HCT116 (cell line): ENCODE measurements around the gene FBXO48. TPM values are rescaled to one million over a fixed set of nuclear protein-coding genes. Genes with fewer than 3 reads are reported as not detected.

Experiments
- ATAC-seq: fragments of 200-7000 bp; cut with Tn5 transposase; 2 replicates; pipeline ENCODE4 v1.9.1; 2020; ENCODE audit warnings: mild to moderate bottlenecking, moderate library complexity
- BruUV-seq: library from RNA; stranded (reverse); fragments of 400-500 nt; replicated peaks from 2 replicates; lab custom pipeline; 2021; lab: Mats Ljungman, UMichigan
- CTCF ChIA-PET: fragments of 300-600 bp; sonication (Branson Sonifier 250); formaldehyde crosslinking; loops from one replicate; lab custom pipeline; 2021; ENCODE audit warnings: antibody characterized with exemption; lab: Charles Lee
- POLR2A ChIA-PET: fragments of 300-600, 350-600 bp; sonication (Branson Sonifier 250); formaldehyde crosslinking; loops from one replicate; lab custom pipeline; 2021; ENCODE audit warnings: antibody characterized with exemption; lab: Charles Lee
- RAD21 ChIA-PET, 2 experiments: fragments of 300-600 bp; sonication (Branson Sonifier 250); formaldehyde crosslinking; loops; one replicate each; lab custom pipeline; 2023; ENCODE audit warnings: low total read pairs in 2 of 2; ENCODE audit not compliant: uncharacterized antibody in 2 of 2, unreplicated experiment in 2 of 2, low non-redundant PET in 1 of 2; lab: Charles Lee
- DNase-seq: peaks from one replicate; pipeline ENCODE4 v3.0.0-alpha.2; 2010; ENCODE audit warnings: low read depth, low spot score
- H2AFZ ChIP-seq: fragments of 200-600 bp; shearing (Covaris generic), sonication (generic); 2 replicates; pipeline ENCODE4 v1.6.1; 2017; ENCODE audit warnings: low read depth, mixed run types, mixed read lengths, antibody characterized with exemption, low read length; ENCODE audit not compliant: poor library complexity, severe bottlenecking
- H3K27ac ChIP-seq: 2 replicates; pipeline ENCODE4 v1.5.1; 2012; ENCODE audit warnings: low read depth, low read length
- H3K27me3 ChIP-seq: fragments of 200-600 bp; sonication (generic); 2 replicates; pipeline ENCODE4 v1.6.1; 2016; ENCODE audit warnings: mixed run types, low read length, mixed read lengths; ENCODE audit not compliant: insufficient read depth
- H3K36me3 ChIP-seq, 2 experiments: fragments of 200-500 bp in 1 of 2; fragments of 200-600 bp in 1 of 2; sonication (Bioruptor generic) in 1 of 2; sonication (generic) in 1 of 2; 2 replicates each; pipeline versions ENCODE4 v1.5.1 to v1.6.1; 2014 to 2016; ENCODE audit warnings: low read length in 2 of 2, inconsistent platforms in 1 of 2, mixed read lengths in 1 of 2, mixed run types in 1 of 2; ENCODE audit not compliant: insufficient read depth in 2 of 2, control insufficient read depth in 1 of 2
- H3K4me1 ChIP-seq, 2 experiments: fragments of 200-600 bp in 1 of 2; sonication (generic) in 1 of 2; 2 replicates each; pipeline versions ENCODE4 v1.5.1 to v1.6.1; 2012 to 2017; ENCODE audit warnings: low read length in 2 of 2, inconsistent platforms in 1 of 2, mild to moderate bottlenecking in 1 of 2, mixed read lengths in 1 of 2, mixed run types in 1 of 2, moderate library complexity in 1 of 2; ENCODE audit not compliant: insufficient read depth in 2 of 2, control insufficient read depth in 1 of 2
- H3K4me2 ChIP-seq: fragments of 200-600 bp; sonication (generic); 2 replicates; pipeline ENCODE4 v1.6.1; 2017; ENCODE audit warnings: mixed run types, low read length, mixed read lengths
- H3K4me3 ChIP-seq, 2 experiments: fragments of 200-600 bp in 1 of 2; sonication (generic) in 1 of 2; replicated peaks in 1 of 2; 2 replicates each; pipeline ENCODE4 v1.5.1; 2011 to 2016; ENCODE audit warnings: low read length in 2 of 2, control low read depth in 1 of 2, low read depth in 1 of 2, mild to moderate bottlenecking in 1 of 2, mixed read lengths in 1 of 2, mixed run types in 1 of 2
- H3K79me2 ChIP-seq: fragments of 200-600 bp; sonication (generic); 2 replicates; pipeline ENCODE4 v1.6.1; 2017; ENCODE audit warnings: mild to moderate bottlenecking, mixed run types, low read length, moderate library complexity, mixed read lengths; ENCODE audit not compliant: insufficient read depth
- H3K9ac ChIP-seq: fragments of 200-600 bp; sonication (generic); 2 replicates; pipeline ENCODE4 v1.6.1; 2016; ENCODE audit warnings: low read length, mixed read lengths
- H3K9me2 ChIP-seq: fragments of 200-600 bp; sonication (generic), shearing (Covaris generic); 2 replicates; pipeline ENCODE4 v1.6.1; 2017; ENCODE audit warnings: mixed run types, mild to moderate bottlenecking, moderate library complexity; ENCODE audit not compliant: insufficient read depth
- H3K9me3 ChIP-seq, 2 experiments: fragments of 200-500 bp in 1 of 2; fragments of 200-600 bp in 1 of 2; sonication (Bioruptor generic) in 1 of 2; sonication (generic) in 1 of 2; 2 replicates each; pipeline ENCODE4 v1.6.1; 2014 to 2017; ENCODE audit warnings: low read length in 2 of 2, mixed read lengths in 2 of 2, inconsistent platforms in 1 of 2, low read depth in 1 of 2, mild to moderate bottlenecking in 1 of 2, mixed run types in 1 of 2, moderate library complexity in 1 of 2; ENCODE audit not compliant: control insufficient read depth in 1 of 2, insufficient read depth in 1 of 2
- H4K20me1 ChIP-seq: fragments of 200-600 bp; sonication (generic), shearing (Covaris generic); 2 replicates; pipeline ENCODE4 v1.6.1; 2017; ENCODE audit warnings: mixed run types, mild to moderate bottlenecking, moderate library complexity; ENCODE audit not compliant: insufficient read depth
- EGR1 ChIP-seq: IDR thresholded peaks from 2 replicates; pipeline ENCODE4 v1.6.1; 2012; ENCODE audit warnings: low read depth
- EZH2 ChIP-seq: fragments of 200-600 bp; sonication (generic); IDR thresholded peaks from 2 replicates; pipeline ENCODE4 v1.6.1; 2017; ENCODE audit warnings: antibody characterized with exemption, mixed run types
- EZH2phosphoT487 ChIP-seq: fragments of 200-600 bp; IDR thresholded peaks from 2 replicates; pipeline ENCODE4 v1.6.1; 2018; ENCODE audit warnings: antibody characterized with exemption, borderline replicate concordance
- JUND ChIP-seq: IDR thresholded peaks from 2 replicates; pipeline ENCODE4 v1.6.1; 2012
- RAD21 ChIP-seq: IDR thresholded peaks from 2 replicates; pipeline ENCODE4 v1.6.1; 2012; ENCODE audit warnings: low read depth, mild to moderate bottlenecking
- SIN3A ChIP-seq: IDR thresholded peaks from 2 replicates; pipeline ENCODE4 v1.6.1; 2012; ENCODE audit warnings: low read depth
- YY1 ChIP-seq: IDR thresholded peaks from 2 replicates; pipeline ENCODE4 v1.6.1; 2011; ENCODE audit warnings: low read length, low read depth, moderate library complexity, mild to moderate bottlenecking; ENCODE audit not compliant: insufficient replicate concordance; ENCODE audit errors: extremely low read depth
- ZFX ChIP-seq: fragments of 450-650 bp; IDR thresholded peaks from 2 replicates; pipeline ENCODE4 v1.6.1; 2017
- ZNF274 ChIP-seq: fragments of 200-500 bp; sonication (Bioruptor generic); IDR thresholded peaks from 2 replicates; pipeline ENCODE4 v1.6.1; 2014; ENCODE audit warnings: mild to moderate bottlenecking, low read depth, low read length, inconsistent platforms
- intact Hi-C: fragments of 100-400 bp; cut with micrococcal nuclease; formaldehyde crosslinking; loops from 2 replicates; pipeline ENCODE4 v1.10.0; 2022
- total RNA-seq: library from RNA; stranded (reverse); gene quantifications from one replicate; pipeline ENCODE4 v1.2.1, GENCODE V29; 2021; ENCODE audit not compliant: unreplicated experiment
- TF ChIP-seq, protein P1 (sequence below), 3 experiments: fragments of 200-600 bp in 1 of 3; sonication (generic) in 1 of 3; IDR thresholded peaks in 2 of 3; conservative IDR thresholded peaks in 1 of 3; 2 replicates each; pipeline ENCODE4 v1.5.1; 2012 to 2017; ENCODE audit warnings: low read depth in 2 of 3, low read length in 2 of 3, antibody characterized with exemption in 1 of 3, borderline replicate concordance in 1 of 3, control low read depth in 1 of 3, mild to moderate bottlenecking in 1 of 3, mixed read lengths in 1 of 3, mixed run types in 1 of 3, moderate library complexity in 1 of 3; ENCODE audit not compliant: insufficient read depth in 1 of 3
- TF ChIP-seq, protein P2 (sequence below): IDR thresholded peaks from 2 replicates; pipeline ENCODE4 v1.6.1; 2012

The FBXO48 gene
- total RNA-seq, 1 experiment from 2014 or later, result 0.91 TPM

DNA sequence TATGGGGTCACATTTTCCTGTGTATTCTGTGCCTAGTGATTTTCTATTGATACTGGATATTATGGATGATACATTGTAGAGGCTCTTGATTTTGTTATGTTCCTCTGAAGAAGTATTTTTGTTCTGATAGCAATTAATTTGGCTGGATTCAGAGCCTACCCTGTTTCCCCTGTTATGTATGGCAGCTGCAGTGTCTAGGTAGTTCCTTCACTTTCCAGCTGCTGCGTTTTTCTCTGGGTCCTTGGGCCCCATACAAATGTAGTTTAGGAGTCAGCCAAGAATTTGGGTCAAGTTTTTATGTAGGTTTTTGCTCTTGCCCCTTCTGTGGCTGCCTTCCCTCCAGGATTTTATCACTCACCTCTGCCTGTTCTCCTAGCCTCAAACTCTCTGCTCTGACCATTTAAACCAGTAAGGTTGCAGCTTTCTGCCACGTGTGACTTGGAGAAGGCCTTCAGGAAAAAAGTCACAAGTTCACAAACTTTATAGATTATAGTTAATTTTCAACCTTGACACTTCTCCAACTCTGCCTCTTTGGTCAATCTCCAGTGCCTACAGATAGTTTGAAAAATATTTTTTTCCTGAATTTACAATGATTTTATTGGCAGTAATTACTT, 47.3 kb upstream of the FBXO48 start:
- ATAC-seq, result no peak
- H2AFZ ChIP-seq, result no peak overlapping the region
- CTCF ChIA-PET, result no interaction called here

More for the DNA sequence above, 47.3 kb upstream of the FBXO48 start:
- intact Hi-C loops, result no loop called here
- Histone ChIP-seq H3K9ac (no peak overlapping the region), H3K27me3 (no peaks in the 10 kb centered on the region), H4K20me1 (no peaks in the 10 kb centered on the region), H3K9me3 (no peaks in the 10 kb centered on the region), H3K36me3 (no peaks in the 10 kb centered on the region; a peak in 1 of 4 replicates), H3K27ac (no peak overlapping the region), H3K4me1 (no peaks in the 10 kb centered on the region), H3K9me2 (no peaks in the 10 kb centered on the region), H3K4me3 (no peak overlapping the region), H3K79me2 (no peaks in the 10 kb centered on the region), H3K4me2 (no peak overlapping the region)
- TF ChIP-seq JUND (no peak), YY1 (no peak), EZH2 (no peak), ZNF274 (no peak), ZFX (no peak), RAD21 (no peak), EZH2phosphoT487 (no peak), EGR1 (no peak), SIN3A (no peak)
- TF ChIP-seq, protein P1, sequence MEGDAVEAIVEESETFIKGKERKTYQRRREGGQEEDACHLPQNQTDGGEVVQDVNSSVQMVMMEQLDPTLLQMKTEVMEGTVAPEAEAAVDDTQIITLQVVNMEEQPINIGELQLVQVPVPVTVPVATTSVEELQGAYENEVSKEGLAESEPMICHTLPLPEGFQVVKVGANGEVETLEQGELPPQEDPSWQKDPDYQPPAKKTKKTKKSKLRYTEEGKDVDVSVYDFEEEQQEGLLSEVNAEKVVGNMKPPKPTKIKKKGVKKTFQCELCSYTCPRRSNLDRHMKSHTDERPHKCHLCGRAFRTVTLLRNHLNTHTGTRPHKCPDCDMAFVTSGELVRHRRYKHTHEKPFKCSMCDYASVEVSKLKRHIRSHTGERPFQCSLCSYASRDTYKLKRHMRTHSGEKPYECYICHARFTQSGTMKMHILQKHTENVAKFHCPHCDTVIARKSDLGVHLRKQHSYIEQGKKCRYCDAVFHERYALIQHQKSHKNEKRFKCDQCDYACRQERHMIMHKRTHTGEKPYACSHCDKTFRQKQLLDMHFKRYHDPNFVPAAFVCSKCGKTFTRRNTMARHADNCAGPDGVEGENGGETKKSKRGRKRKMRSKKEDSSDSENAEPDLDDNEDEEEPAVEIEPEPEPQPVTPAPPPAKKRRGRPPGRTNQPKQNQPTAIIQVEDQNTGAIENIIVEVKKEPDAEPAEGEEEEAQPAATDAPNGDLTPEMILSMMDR (IDR thresholded peaks at IDR 0.05 in 2 of 3, conservative IDR thresholded peaks at IDR 0.05 in 1 of 3; ENCODE audit: borderline replicate concordance in 1 of 3, insufficient read depth in 1 of 3, low read depth in 2 of 3, low read length in 2 of 3), result no peak
- TF ChIP-seq, protein P2, sequence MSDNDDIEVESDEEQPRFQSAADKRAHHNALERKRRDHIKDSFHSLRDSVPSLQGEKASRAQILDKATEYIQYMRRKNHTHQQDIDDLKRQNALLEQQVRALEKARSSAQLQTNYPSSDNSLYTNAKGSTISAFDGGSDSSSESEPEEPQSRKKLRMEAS, result no peak
- DNase-seq, result no peak
- ChIA-PET POLR2A (no interaction called here), RAD21 (no interaction called here)
- no TSS peak for BruUV-seq
